ENCODE data around the gene ASTN2. TPM values are rescaled to one million over a fixed set of nuclear protein-coding genes. Genes with fewer than 3 reads are reported as not detected.

ASTN2 gene
- total RNA-seq, 1 experiment from 2014 or later = 4.8 TPM

DNA sequence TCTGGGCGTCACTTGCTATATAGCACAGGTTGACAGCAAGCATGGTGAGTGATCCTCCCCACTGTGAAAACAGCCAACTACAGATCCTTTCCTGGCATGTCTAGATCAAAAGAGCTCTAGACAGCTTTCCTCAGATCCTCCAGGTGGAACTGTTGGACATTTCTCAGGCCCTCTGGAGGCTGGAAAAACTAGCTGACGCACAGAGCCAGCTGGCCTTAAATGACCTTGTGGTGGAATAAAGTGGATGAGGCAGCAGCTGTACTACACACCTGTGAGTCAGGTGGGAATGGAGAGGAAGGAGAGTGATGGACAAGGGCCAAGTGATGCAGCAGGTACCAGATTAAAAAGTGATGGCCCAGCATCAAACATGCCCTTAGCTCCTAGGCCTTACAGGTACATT is 555.1 kb downstream of the ASTN2 start (continued):
- TF ChIP-seq EZH2 (IDR thresholded peaks at IDR 0.05) (no peak), SIN3A (IDR thresholded peaks at IDR 0.05; ENCODE audit: low read depth) (no peak), EGR1 (IDR thresholded peaks at IDR 0.05; ENCODE audit: low read depth) (no peak), FOSL1 (IDR thresholded peaks at IDR 0.05; ENCODE audit: low read depth) (no peak), SRF (IDR thresholded peaks at IDR 0.05; ENCODE audit: low read depth) (no peak), POLR2AphosphoS5 (IDR thresholded peaks at IDR 0.05; ENCODE audit: low read depth, low read length) (no peak), SP1 (IDR thresholded peaks at IDR 0.05; ENCODE audit: low read depth) (no peak), ZNF274 (IDR thresholded peaks at IDR 0.05; ENCODE audit: low read depth, low read length) (no peak)
- TF ChIP-seq, protein P1, sequence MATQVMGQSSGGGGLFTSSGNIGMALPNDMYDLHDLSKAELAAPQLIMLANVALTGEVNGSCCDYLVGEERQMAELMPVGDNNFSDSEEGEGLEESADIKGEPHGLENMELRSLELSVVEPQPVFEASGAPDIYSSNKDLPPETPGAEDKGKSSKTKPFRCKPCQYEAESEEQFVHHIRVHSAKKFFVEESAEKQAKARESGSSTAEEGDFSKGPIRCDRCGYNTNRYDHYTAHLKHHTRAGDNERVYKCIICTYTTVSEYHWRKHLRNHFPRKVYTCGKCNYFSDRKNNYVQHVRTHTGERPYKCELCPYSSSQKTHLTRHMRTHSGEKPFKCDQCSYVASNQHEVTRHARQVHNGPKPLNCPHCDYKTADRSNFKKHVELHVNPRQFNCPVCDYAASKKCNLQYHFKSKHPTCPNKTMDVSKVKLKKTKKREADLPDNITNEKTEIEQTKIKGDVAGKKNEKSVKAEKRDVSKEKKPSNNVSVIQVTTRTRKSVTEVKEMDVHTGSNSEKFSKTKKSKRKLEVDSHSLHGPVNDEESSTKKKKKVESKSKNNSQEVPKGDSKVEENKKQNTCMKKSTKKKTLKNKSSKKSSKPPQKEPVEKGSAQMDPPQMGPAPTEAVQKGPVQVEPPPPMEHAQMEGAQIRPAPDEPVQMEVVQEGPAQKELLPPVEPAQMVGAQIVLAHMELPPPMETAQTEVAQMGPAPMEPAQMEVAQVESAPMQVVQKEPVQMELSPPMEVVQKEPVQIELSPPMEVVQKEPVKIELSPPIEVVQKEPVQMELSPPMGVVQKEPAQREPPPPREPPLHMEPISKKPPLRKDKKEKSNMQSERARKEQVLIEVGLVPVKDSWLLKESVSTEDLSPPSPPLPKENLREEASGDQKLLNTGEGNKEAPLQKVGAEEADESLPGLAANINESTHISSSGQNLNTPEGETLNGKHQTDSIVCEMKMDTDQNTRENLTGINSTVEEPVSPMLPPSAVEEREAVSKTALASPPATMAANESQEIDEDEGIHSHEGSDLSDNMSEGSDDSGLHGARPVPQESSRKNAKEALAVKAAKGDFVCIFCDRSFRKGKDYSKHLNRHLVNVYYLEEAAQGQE (IDR thresholded peaks at IDR 0.05; ENCODE audit: low read depth) = no peak

DNA sequence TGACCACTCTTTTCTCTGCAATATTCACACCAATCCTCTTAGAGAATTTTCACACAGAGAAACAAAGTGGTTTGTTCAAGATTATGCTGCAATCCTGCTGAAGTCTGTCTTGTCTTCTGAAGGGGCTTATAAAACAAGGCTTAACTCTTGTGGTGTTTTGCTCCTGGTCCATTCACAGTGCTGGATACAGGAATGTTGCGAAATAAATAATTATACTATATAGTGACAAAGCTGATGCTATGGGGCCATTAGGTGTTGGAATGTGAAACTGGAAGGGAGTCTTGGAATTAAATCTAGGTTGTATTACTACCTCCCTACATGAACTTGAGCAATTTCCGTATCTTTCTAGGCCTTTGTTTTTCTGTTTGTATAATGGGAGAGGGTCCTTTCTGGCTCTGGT is 557.5 kb downstream of the ASTN2 start:
- H3K4me2 ChIP-seq (ENCODE audit: low read length) = no peak overlapping the region
- no peak overlapping the region for H3K4me3 ChIP-seq (replicated peaks in 1 of 2; ENCODE audit: low read depth in 1 of 2, low read length in 2 of 2)
- H3K36me3 ChIP-seq (ENCODE audit: control insufficient read depth in 1 of 2, insufficient read depth in 2 of 2, low read length in 2 of 2) = no peaks in the 10 kb centered on the region
- H3K9me3 ChIP-seq (ENCODE audit: control insufficient read depth in 1 of 2, insufficient read depth in 1 of 2, low read depth in 1 of 2, low read length in 2 of 2) = no peaks in the 10 kb centered on the region
- no peak overlapping the region for H3K27ac ChIP-seq (ENCODE audit: low read depth, low read length)
- ChIA-PET POLR2A (no interaction called here), RAD21 (ENCODE audit: low non-redundant PET in 1 of 2, low total read pairs in 2 of 2, uncharacterized antibody in 2 of 2, unreplicated experiment in 2 of 2) (no interaction called here), CTCF (no interaction called here)
- ATAC-seq (no peak), DNase-seq (ENCODE audit: low read depth, low spot score) (no peak)
- peaks cover 11% of the 10 kb centered on the region for H3K27me3 ChIP-seq (ENCODE audit: insufficient read depth, low read length)
- H3K9me2 ChIP-seq (ENCODE audit: insufficient read depth) = no peaks in the 10 kb centered on the region
- H2AFZ ChIP-seq (ENCODE audit: low read depth, low read length, poor library complexity, severe bottlenecking) = no peak overlapping the region
- intact Hi-C loops (cut with micrococcal nuclease) = no loop called here
- no peaks in the 10 kb centered on the region for H3K79me2 ChIP-seq (ENCODE audit: insufficient read depth, low read length)
- no TSS peak for BruUV-seq (replicated peaks)
- peaks cover 0 to 3% of the 10 kb centered on the region in 2 experiments; a peak in 1 of 4 replicates for H3K4me1 ChIP-seq (ENCODE audit: control insufficient read depth in 1 of 2, insufficient read depth in 2 of 2, low read length in 2 of 2)
- no peaks in the 10 kb centered on the region for H4K20me1 ChIP-seq (ENCODE audit: insufficient read depth)
- H3K9ac ChIP-seq (ENCODE audit: low read length) = no peak overlapping the region
- TF ChIP-seq, protein P2, sequence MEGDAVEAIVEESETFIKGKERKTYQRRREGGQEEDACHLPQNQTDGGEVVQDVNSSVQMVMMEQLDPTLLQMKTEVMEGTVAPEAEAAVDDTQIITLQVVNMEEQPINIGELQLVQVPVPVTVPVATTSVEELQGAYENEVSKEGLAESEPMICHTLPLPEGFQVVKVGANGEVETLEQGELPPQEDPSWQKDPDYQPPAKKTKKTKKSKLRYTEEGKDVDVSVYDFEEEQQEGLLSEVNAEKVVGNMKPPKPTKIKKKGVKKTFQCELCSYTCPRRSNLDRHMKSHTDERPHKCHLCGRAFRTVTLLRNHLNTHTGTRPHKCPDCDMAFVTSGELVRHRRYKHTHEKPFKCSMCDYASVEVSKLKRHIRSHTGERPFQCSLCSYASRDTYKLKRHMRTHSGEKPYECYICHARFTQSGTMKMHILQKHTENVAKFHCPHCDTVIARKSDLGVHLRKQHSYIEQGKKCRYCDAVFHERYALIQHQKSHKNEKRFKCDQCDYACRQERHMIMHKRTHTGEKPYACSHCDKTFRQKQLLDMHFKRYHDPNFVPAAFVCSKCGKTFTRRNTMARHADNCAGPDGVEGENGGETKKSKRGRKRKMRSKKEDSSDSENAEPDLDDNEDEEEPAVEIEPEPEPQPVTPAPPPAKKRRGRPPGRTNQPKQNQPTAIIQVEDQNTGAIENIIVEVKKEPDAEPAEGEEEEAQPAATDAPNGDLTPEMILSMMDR (IDR thresholded peaks at IDR 0.05 in 2 of 3, conservative IDR thresholded peaks at IDR 0.05 in 1 of 3; ENCODE audit: borderline replicate concordance in 1 of 3, insufficient read depth in 1 of 3, low read depth in 2 of 3, low read length in 2 of 3) = no peak
- no peak for TF ChIP-seq ZFX (IDR thresholded peaks at IDR 0.05)
- no peak for TF ChIP-seq EGR1 (IDR thresholded peaks at IDR 0.05; ENCODE audit: low read depth)
- no peak for TF ChIP-seq RAD21 (IDR thresholded peaks at IDR 0.05; ENCODE audit: low read depth)
- no peak for TF ChIP-seq TCF7L2 (IDR thresholded peaks at IDR 0.05; ENCODE audit: borderline replicate concordance, extremely low read depth, insufficient read depth, insufficient read length)
- no peak for TF ChIP-seq SIN3A (IDR thresholded peaks at IDR 0.05; ENCODE audit: low read depth)
- no peak for TF ChIP-seq FOSL1 (IDR thresholded peaks at IDR 0.05; ENCODE audit: low read depth)
- TF ChIP-seq POLR2AphosphoS5 (IDR thresholded peaks at IDR 0.05; ENCODE audit: low read depth, low read length) = no peak
- TF ChIP-seq ZNF274 (IDR thresholded peaks at IDR 0.05; ENCODE audit: low read depth, low read length) = no peak
- no peak for TF ChIP-seq POLR2A (IDR thresholded peaks at IDR 0.05; ENCODE audit: borderline replicate concordance, extremely low read depth, insufficient read depth, insufficient read length)
- no peak for TF ChIP-seq YY1 (IDR thresholded peaks at IDR 0.05; ENCODE audit: extremely low read depth, insufficient replicate concordance, low read depth, low read length)
- TF ChIP-seq CBX3 (IDR thresholded peaks at IDR 0.05; ENCODE audit: low read depth) = no peak
- no peak for TF ChIP-seq CEBPB (IDR thresholded peaks at IDR 0.05; ENCODE audit: low read depth)
- TF ChIP-seq SRF (IDR thresholded peaks at IDR 0.05; ENCODE audit: low read depth) = no peak
- TF ChIP-seq, protein P1 (IDR thresholded peaks at IDR 0.05; ENCODE audit: low read depth) = no peak
- TF ChIP-seq SP1 (IDR thresholded peaks at IDR 0.05; ENCODE audit: low read depth) = no peak
